SU-DHL-6 (cell line): ENCODE results near the gene LRIG1.

Source experiments
- H2AFZ ChIP-seq: fragments of 200-600 bp; sonication (generic); 2 replicates; pipeline ENCODE4 v1.6.1; 2014; ENCODE audit warnings: low read depth, mild to moderate bottlenecking, moderate library complexity, mixed read lengths, antibody characterized with exemption, low read length; ENCODE audit not compliant: severe bottlenecking
- H3F3A ChIP-seq: fragments of 200-600 bp; shearing (Covaris generic); 2 replicates; pipeline ENCODE4 v1.6.0; 2016; ENCODE audit warnings: antibody characterized with exemption, mild to moderate bottlenecking; ENCODE audit not compliant: insufficient read depth
- H3K27ac ChIP-seq: fragments of 200-600 bp; sonication (generic); 2 replicates; pipeline ENCODE4 v1.5.1; 2016; ENCODE audit warnings: low read depth, mild to moderate bottlenecking, low read length, moderate library complexity, mixed read lengths
- H3K27me3 ChIP-seq: fragments of 200-600 bp; sonication (generic), shearing (Covaris generic); 2 replicates; pipeline ENCODE4 v1.6.0; 2014; ENCODE audit warnings: mild to moderate bottlenecking, low read length
- H3K36me3 ChIP-seq: fragments of 200-600 bp; sonication (generic); 2 replicates; pipeline ENCODE4 v1.6.1; 2014; ENCODE audit warnings: mild to moderate bottlenecking, low read length, mixed read lengths
- H3K4me2 ChIP-seq: fragments of 300-600, 200-600 bp; shearing (Covaris generic), sonication (generic); 2 replicates; pipeline ENCODE4 v1.6.0; 2014; ENCODE audit warnings: low read length, low read depth, mild to moderate bottlenecking; ENCODE audit not compliant: poor library complexity, severe bottlenecking
- H3K4me3 ChIP-seq: fragments of 200-600 bp; sonication (generic); 2 replicates; pipeline ENCODE4 v1.5.1; 2014; ENCODE audit warnings: antibody characterized with exemption, low read length, mild to moderate bottlenecking, mixed read lengths; ENCODE audit not compliant: insufficient read depth, poor library complexity, severe bottlenecking
- H3K79me2 ChIP-seq: fragments of 200-600 bp; sonication (generic); 2 replicates; pipeline ENCODE4 v1.6.1; 2014; ENCODE audit warnings: mild to moderate bottlenecking, low read length, moderate library complexity; ENCODE audit not compliant: insufficient read depth
- H3K9ac ChIP-seq: fragments of 200-600 bp; sonication (generic); 2 replicates; pipeline ENCODE4 v1.7.0; 2014; ENCODE audit warnings: mild to moderate bottlenecking, low read length
- H3K9me2 ChIP-seq: fragments of 200-600 bp; sonication (generic); replicated peaks from 2 replicates; pipeline ENCODE4 v1.6.1; 2014; ENCODE audit warnings: low read length; ENCODE audit not compliant: insufficient read depth
- H3K9me3 ChIP-seq: fragments of 200-600 bp; sonication (generic); 2 replicates; pipeline ENCODE4 v1.6.1; 2014; ENCODE audit warnings: low read length, mixed read lengths; ENCODE audit not compliant: insufficient read depth
- H4K20me1 ChIP-seq: fragments of 200-600 bp; sonication (generic); 2 replicates; pipeline ENCODE4 v1.6.1; 2014; ENCODE audit warnings: low read depth, mild to moderate bottlenecking, antibody characterized with exemption, low read length, moderate library complexity, mixed read lengths
- EZH2phosphoT487 ChIP-seq: fragments of 200-600 bp; sonication (generic), shearing (Covaris generic); conservative IDR thresholded peaks from 2 replicates; pipeline ENCODE4 v1.6.1; 2018; ENCODE audit warnings: mild to moderate bottlenecking, antibody characterized with exemption, low read length, moderate library complexity, mixed read lengths
- TF ChIP-seq, protein P1 (sequence below): fragments of 200-600 bp; sonication (generic); IDR thresholded peaks from one replicate; pipeline ENCODE4 v1.5.1; 2017; ENCODE audit warnings: antibody characterized with exemption, mild to moderate bottlenecking, low read length, moderate library complexity; ENCODE audit not compliant: insufficient read depth, poor library complexity, severe bottlenecking

The LRIG1 gene

DNA sequence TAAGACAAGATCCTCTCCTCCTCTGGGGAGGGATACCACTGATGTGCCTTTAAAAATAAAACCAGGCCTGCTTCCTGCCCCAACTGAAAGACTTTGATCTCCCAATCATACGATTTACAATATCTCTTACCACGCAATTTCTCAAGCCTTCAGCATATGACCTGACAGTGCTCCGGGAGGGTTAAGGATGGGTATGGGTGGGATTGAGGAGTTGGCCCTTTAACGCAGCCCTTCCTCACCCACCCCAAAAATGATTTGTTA lies 67.4 kb downstream of the LRIG1 start:
- no peak overlapping the region for H3K4me2 ChIP-seq
- no peaks in the 10 kb centered on the region for H3F3A ChIP-seq
- H3K36me3 ChIP-seq: no peaks in the 10 kb centered on the region
- no peak for TF ChIP-seq EZH2phosphoT487
- TF ChIP-seq, protein P1, sequence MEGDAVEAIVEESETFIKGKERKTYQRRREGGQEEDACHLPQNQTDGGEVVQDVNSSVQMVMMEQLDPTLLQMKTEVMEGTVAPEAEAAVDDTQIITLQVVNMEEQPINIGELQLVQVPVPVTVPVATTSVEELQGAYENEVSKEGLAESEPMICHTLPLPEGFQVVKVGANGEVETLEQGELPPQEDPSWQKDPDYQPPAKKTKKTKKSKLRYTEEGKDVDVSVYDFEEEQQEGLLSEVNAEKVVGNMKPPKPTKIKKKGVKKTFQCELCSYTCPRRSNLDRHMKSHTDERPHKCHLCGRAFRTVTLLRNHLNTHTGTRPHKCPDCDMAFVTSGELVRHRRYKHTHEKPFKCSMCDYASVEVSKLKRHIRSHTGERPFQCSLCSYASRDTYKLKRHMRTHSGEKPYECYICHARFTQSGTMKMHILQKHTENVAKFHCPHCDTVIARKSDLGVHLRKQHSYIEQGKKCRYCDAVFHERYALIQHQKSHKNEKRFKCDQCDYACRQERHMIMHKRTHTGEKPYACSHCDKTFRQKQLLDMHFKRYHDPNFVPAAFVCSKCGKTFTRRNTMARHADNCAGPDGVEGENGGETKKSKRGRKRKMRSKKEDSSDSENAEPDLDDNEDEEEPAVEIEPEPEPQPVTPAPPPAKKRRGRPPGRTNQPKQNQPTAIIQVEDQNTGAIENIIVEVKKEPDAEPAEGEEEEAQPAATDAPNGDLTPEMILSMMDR: no peak
- no peaks in the 10 kb centered on the region for H3K9me2 ChIP-seq
- H3K27ac ChIP-seq: no peak overlapping the region
- H3K9ac ChIP-seq: no peak overlapping the region
- no peak overlapping the region for H3K4me3 ChIP-seq
- H3K9me3 ChIP-seq: no peaks in the 10 kb centered on the region
- H4K20me1 ChIP-seq: no peaks in the 10 kb centered on the region
- no peaks in the 10 kb centered on the region for H3K27me3 ChIP-seq
- H2AFZ ChIP-seq: no peak overlapping the region
- no peaks in the 10 kb centered on the region for H3K79me2 ChIP-seq

DNA sequence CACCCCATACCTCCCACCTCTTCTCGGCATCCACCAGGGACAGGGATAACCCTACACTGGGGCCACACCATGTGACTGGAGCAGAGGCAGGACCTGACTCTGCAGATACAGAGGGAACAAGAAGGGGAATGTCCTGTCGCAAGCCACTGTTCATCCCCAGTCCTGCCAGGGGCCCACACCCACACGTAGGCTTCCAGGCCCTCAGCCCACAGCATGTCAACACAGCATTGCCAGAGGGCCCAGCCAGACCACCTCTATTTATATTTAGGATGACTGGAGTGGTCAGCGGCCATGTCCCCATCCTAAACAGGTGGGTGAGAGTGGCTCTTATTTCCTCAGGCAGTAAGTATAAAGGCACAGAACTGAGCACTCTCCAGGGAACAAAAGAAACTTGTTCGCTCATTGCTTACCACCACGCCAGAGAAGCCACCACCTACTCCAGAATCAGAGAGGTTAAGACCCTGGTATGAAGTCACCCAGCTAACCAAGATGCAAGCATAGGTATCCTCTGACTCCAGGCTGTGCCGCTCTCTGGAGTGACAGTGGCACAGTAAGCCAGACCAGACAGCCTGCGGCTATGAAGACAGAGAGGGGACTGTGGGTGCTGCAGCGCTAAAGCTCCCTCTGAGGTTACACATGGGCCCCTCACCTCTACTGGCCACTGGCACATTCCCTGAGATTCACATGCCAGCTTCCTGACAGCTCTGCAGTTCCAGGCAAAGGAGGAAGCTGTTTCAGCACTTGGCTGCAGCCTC lies 67.9 kb downstream of the LRIG1 start:
- Histone ChIP-seq H3K27me3 (no peaks in the 10 kb centered on the region), H3F3A (no peaks in the 10 kb centered on the region), H3K36me3 (no peaks in the 10 kb centered on the region), H3K9me2 (no peaks in the 10 kb centered on the region), H2AFZ (no peak overlapping the region), H3K9me3 (no peaks in the 10 kb centered on the region), H3K4me3 (no peak overlapping the region), H3K27ac (no peak overlapping the region), H3K9ac (no peak overlapping the region), H4K20me1 (no peaks in the 10 kb centered on the region), H3K79me2 (no peaks in the 10 kb centered on the region), H3K4me2 (no peak overlapping the region)
- TF ChIP-seq, protein P1: no peak
- TF ChIP-seq EZH2phosphoT487: no peak

DNA sequence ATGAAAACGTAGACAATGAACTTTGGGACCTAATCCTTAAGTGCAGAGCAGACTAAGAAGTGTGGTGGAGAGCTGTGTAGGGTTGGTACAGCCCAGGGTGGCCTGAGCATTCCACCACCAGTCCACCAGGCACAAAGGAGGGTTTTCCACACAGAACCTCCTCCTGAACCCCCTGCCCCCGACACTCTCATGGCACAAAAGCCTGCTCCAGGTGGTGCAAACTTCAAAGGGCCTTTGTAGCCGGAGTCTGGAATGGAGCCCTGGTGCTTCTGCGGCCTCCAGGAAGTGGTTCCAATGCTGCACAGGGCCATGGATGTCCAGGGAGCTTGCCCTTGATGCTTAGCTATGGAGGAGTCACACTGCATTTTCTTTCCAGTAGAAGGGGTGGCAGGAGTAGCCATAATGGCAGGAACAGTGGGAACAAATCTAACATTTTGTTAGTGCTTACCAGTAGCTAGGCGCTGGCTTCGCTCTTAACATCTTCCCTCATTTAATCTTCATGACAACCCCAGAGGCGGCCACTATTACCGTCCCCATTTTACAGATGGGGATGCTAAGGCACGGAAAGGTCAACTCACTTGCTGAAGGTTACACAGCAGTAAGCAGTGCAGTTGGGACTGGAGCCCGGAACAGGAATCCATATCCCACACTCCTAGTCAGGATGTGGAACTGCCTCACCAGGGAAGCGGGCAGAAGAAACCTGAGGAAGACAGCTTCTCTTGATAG lies 68.6 kb downstream of the LRIG1 start:
- Histone ChIP-seq H3K4me2 (no peak overlapping the region), H3K27ac (no peak overlapping the region), H3K9ac (no peak overlapping the region), H3K27me3 (no peaks in the 10 kb centered on the region), H3K9me3 (no peaks in the 10 kb centered on the region), H3K36me3 (no peaks in the 10 kb centered on the region), H3K4me3 (no peak overlapping the region), H2AFZ (no peak overlapping the region), H4K20me1 (no peaks in the 10 kb centered on the region), H3K9me2 (no peaks in the 10 kb centered on the region), H3F3A (no peaks in the 10 kb centered on the region), H3K79me2 (no peaks in the 10 kb centered on the region)
- TF ChIP-seq, protein P1: no peak
- TF ChIP-seq EZH2phosphoT487: no peak
